Mesenteric fat pad (tissue), 1 donor: ENCODE measurements around the gene PCSK1. TPM values are rescaled to one million over a fixed set of nuclear protein-coding genes. Genes with fewer than 3 reads are reported as not detected.
"Not testable (repeated sequence)": the region's sequence is repeated elsewhere in the genome, so short reads cannot be mapped to it uniquely, and the experiment has no call there.

Source experiments
- DNase-seq: peaks from one replicate; pipeline ENCODE4 v3.0.0-alpha.2; 2020; ENCODE audit warnings: low spot score
- total RNA-seq: library from RNA; stranded (reverse); fragmentation: NEBNext Ultra II Directional; extraction: Animal tissue kit (Norgen Biotek cat#: 25700); gene quantifications from one replicate; pipeline ENCODE4 v1.2.1, GENCODE V29; 2021
- donor health status: DM: yes; HTN: yes; CAD: no.

Gene PCSK1
- total RNA-seq, 1 donor from 2014 or later = 1.6 TPM

GRCh38 chr5:96373381-96373733, 59.7 kb downstream of the PCSK1 start:
- no peak for DNase-seq

GRCh38 chr5:96372726-96373380, 60.2 kb downstream of the PCSK1 start:
- no peak for DNase-seq

DNA sequence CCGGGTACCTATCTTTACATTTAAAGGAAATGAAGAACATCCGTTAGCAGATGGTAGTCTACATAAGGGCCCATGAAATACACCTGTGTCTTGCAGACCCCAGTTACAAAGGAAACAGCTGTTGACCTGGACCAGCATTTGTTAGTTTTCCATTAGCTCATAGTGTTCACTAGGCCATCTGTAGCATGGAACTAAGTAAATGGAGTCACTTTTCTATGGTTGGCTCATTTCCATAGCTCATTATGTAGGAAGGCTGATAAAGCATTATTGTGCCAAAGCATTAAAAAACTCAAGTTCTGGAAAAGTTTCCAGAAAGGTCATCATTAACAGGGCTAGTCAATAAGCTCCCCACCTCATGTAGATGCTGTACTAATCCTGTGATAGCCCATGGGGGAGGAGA, 62.1 kb downstream of the PCSK1 start:
- DNase-seq = no peak

- not testable (repeated sequence) for DNase-seq
Observed at GRCh38 chr5:96367337-96367736, 65.7 kb downstream of the PCSK1 start.

DNA sequence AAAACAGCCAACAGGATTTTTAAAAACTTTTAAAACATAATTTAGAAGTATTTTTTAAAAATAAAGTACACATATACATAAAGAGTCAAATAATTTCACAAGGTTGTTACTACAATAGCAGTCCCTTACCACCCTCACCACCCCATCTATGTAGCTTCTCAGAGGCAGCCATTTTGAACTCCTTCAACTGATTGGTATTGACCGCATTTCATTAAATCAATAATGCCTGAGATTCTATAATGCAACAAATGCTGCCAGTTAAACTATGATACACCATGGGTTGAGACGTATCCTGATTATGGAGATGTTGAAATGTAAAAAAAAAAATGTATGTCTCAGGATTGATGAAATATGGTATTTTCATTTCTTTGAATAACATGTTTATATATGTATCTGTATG, 78.8 kb downstream of the PCSK1 start:
- DNase-seq = no peak

DNA sequence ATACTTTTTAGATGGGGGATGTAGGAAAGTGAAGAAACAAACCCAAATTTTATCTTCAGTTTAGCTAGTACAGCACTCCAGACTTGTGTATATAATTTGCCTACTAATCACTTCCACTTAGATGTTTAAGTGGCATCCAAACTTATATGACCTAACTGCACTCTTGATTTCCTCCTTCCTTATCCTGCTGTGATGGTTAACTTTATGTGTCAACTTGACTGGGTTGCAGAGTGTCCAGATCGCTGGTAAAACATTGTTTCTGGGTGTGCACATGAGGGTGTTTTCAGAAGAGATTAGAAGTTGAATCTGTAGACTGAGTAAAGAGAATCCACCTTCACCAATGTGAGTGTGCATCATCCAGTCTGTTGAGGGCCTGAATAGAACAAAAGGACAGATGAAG, 79.8 kb downstream of the PCSK1 start:
- no peak for DNase-seq

DNA sequence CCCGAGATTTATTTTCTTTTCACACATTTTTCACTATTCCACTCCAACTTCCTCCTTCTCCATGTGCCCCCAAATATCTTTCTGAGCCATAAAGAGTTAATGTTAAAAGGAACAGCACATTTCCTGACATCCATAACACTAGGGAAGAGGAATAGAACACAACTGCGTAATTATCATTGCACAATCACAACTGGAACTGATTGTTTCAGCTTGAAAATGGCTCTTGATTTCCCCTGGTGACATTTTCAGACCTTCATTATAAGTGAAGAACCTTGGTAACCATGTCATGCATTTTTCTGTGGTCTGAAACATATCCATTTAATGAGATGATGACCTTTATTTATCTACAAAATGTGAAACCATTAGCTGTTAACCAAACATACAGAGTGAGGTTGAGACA, 82.4 kb downstream of the PCSK1 start:
- DNase-seq = no peak

- DNase-seq = no peak
Observed at GRCh38 chr5:96348536-96348935, 84.5 kb downstream of the PCSK1 start.

GRCh38 chr5:96347502-96348292, 85.4 kb downstream of the PCSK1 start:
- DNase-seq = no peak

GRCh38 chr5:96344678-96345577, 88.1 kb downstream of the PCSK1 start:
- DNase-seq = no peak

DNA sequence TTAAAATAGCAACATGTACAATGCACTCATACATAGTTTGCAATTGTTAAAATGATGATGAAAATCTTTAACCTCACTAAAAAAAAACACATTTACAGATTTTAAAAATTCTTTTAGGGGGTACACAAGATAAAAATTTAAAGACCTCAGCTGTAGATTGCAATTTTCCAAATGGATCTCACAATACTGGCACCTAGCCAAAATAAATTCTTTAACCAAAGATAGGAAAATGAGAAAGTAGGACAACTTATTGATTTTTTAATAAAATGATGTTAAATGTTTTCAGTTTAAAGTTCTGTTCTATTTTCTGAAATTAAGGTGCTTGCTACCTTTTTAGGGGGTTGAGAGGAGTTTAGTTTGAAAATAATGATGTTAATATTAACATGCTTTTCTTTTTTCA, 90.0 kb downstream of the PCSK1 start:
- no peak for DNase-seq

DNA sequence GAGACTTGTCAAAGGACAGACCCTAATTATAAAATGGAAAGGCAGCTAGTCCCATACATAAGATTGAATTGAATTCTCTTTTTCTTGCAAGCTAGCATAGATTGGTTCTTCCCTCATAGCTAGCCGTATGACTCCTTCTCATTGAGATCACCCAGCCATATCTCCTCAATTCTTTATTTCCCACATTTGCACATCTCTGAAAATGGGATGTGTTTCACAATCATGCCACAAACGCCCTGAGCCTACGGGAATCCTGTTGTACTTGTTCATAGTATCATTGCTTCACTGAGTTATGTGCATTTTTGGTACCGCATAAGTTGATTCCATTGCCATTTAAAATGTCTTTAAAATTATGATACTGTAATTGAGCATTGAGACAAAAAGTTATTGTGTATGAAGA, 90.5 kb downstream of the PCSK1 start:
- DNase-seq = no peak

Other genes starting within 250 kb of the PCSK1 start
- gene CAST, start 229.1 kb upstream of the PCSK1 start, total RNA-seq = 299 TPM